Mesothelial cell of epicardium (in vitro differentiated cells): ENCODE measurements around the gene SDHAF4. TPM values are rescaled to one million over a fixed set of nuclear protein-coding genes. Genes with fewer than 3 reads are reported as not detected.

Source experiments
- DNase-seq, 2 experiments: peaks; one replicate each; pipeline ENCODE4 v3.0.0; 2021; ENCODE audit warnings: low spot score in 2 of 2; ENCODE audit not compliant: unreplicated experiment in 2 of 2
- H3K27ac Mint-ChIP-seq: 2 replicates; pipeline ENCODE4 v1.8.0; 2021; ENCODE audit warnings: mixed read lengths
- H3K27me3 Mint-ChIP-seq: 2 replicates; pipeline ENCODE4 v1.8.0; 2021; ENCODE audit warnings: low read depth, mixed read lengths
- H3K36me3 Mint-ChIP-seq: 2 replicates; pipeline ENCODE4 v1.8.0; 2021; ENCODE audit warnings: mixed read lengths
- H3K4me1 Mint-ChIP-seq: 2 replicates; pipeline ENCODE4 v1.8.0; 2021; ENCODE audit warnings: mixed read lengths
- H3K4me3 Mint-ChIP-seq: 2 replicates; pipeline ENCODE4 v1.8.0; 2021; ENCODE audit warnings: mild to moderate bottlenecking, moderate library complexity, mixed read lengths
- H3K9me3 Mint-ChIP-seq: 2 replicates; pipeline ENCODE4 v1.8.0; 2021; ENCODE audit warnings: mixed read lengths
- total RNA-seq: library from RNA; stranded (reverse); gene quantifications from 3 replicates; pipeline ENCODE4 v1.2.1, GENCODE V29; 2021
- TF ChIP-seq, protein P1 (sequence below): fragments of 200-600 bp; sonication (generic); IDR thresholded peaks from one replicate; pipeline ENCODE4 v1.5.0; 2021; ENCODE audit warnings: antibody characterized with exemption; ENCODE audit not compliant: unreplicated experiment

SDHAF4 gene
- total RNA-seq, 1 donor from 2014 or later: 16.6 TPM

DNA sequence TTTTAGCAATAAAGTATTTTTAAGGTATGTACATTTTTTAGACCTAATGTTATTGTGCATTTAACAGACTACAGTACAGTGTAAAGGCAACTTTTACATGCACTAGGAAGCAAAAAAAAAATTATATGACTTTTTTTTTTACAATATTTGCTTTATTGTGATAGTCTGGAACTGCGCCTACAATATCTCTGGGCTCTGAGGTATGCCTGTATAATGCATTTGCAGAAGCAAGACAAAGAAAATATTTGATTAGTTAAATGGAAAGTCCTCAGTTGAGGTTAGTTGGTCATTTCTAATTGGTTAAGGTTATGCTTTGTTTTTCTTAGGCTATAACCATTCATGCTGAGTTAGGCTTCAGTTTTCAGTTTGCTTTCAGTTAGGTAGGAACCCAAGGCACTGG, 54.0 kb downstream of the SDHAF4 start:
- no peak overlapping the region for H3K27ac Mint-ChIP-seq
- TF ChIP-seq, protein P1, sequence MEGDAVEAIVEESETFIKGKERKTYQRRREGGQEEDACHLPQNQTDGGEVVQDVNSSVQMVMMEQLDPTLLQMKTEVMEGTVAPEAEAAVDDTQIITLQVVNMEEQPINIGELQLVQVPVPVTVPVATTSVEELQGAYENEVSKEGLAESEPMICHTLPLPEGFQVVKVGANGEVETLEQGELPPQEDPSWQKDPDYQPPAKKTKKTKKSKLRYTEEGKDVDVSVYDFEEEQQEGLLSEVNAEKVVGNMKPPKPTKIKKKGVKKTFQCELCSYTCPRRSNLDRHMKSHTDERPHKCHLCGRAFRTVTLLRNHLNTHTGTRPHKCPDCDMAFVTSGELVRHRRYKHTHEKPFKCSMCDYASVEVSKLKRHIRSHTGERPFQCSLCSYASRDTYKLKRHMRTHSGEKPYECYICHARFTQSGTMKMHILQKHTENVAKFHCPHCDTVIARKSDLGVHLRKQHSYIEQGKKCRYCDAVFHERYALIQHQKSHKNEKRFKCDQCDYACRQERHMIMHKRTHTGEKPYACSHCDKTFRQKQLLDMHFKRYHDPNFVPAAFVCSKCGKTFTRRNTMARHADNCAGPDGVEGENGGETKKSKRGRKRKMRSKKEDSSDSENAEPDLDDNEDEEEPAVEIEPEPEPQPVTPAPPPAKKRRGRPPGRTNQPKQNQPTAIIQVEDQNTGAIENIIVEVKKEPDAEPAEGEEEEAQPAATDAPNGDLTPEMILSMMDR: no peak
- H3K36me3 Mint-ChIP-seq: no peaks in the 10 kb centered on the region
- DNase-seq: no peak
- no peaks in the 10 kb centered on the region for H3K4me1 Mint-ChIP-seq
- H3K4me3 Mint-ChIP-seq: no peak overlapping the region
- no peaks in the 10 kb centered on the region for H3K9me3 Mint-ChIP-seq
- peaks cover 2% of the 10 kb centered on the region for H3K27me3 Mint-ChIP-seq

DNA sequence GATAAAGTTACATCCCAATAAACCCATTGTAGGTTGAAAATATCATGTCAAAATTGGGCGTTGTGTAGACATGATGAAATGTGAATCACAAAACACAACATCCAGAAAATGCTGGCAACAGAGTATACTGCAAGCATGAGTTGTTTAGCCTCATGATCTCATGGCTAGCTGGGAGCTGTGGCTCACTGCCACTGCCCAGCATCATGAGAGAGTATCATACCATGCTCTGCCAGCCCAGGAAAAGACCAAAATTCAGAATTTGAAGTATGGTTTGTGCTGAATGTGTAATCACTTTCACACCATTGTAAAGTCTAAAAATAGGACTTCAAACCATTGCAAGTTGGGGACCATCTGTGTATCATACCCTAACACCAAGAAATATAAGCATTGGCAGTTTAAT, 55.7 kb downstream of the SDHAF4 start:
- Mint-ChIP-seq H3K36me3 (no peaks in the 10 kb centered on the region), H3K4me3 (no peak overlapping the region), H3K27ac (no peak overlapping the region), H3K9me3 (no peaks in the 10 kb centered on the region), H3K4me1 (no peaks in the 10 kb centered on the region), H3K27me3 (no peaks in the 10 kb centered on the region)
- DNase-seq: no peak
- TF ChIP-seq, protein P1: no peak

DNA sequence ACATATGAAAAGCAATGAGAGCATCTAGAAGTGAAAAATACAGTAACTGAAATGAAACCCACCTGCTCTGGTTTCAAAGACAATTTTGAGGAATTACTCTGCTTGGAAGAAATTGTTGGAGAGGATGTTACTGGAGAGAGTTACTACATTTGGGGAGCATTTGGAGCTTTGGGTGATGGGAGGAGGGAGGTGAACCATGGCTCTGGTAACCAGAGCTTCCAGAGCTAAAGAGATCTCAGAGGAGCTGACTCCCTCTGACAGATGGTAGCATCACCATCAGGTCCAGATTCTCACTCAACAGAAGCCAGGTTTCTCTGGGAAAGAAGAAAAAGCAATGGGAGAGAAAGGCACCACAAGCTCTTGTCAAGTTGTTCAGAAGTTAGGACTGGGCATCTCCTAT, 58.7 kb downstream of the SDHAF4 start:
- Mint-ChIP-seq H3K27me3 (no peaks in the 10 kb centered on the region), H3K4me3 (no peak overlapping the region), H3K9me3 (no peaks in the 10 kb centered on the region), H3K4me1 (no peaks in the 10 kb centered on the region), H3K36me3 (no peaks in the 10 kb centered on the region), H3K27ac (no peak overlapping the region)
- TF ChIP-seq, protein P1: no peak
- no peak for DNase-seq

DNA sequence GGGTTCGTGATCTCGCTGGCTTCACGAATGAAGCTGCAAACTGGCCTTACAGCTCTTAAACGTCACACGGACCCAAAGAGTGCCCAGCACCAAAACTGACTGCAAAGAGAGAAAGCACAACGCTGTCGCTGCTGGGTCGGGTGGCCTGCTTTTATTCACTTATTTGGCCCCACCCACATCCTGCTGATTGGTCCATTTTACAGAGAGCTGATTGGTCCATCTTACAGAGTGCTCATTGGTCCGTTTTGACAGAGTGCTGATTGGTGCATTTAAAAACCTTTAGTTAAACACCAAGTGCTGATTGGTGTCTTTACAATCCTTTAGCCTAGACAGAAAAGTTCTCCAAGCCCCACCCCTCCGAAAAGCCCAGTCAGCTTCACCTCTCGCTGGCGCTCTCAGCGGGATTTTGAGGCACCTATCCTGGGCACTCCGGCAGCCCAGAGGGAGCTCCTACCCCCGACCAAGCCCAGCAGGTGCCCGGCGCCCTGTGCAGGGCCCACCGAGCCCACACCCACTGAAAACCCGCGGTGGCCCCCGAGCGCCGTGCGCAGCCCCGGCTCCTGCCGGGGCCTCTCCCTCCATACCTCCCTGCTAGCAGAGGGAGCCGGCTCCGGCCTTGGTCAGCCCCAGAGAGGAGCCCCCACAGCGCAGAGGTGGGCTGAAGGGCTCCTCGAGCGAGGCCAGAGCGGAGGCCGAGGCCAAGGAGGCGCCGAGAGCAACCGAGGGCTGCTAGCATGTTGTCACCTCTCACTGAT, 60.9 kb downstream of the SDHAF4 start:
- Mint-ChIP-seq H3K27ac (no peak overlapping the region), H3K4me1 (no peaks in the 10 kb centered on the region), H3K9me3 (no peaks in the 10 kb centered on the region), H3K4me3 (no peak overlapping the region), H3K27me3 (no peaks in the 10 kb centered on the region), H3K36me3 (no peaks in the 10 kb centered on the region)
- DNase-seq: no peak
- TF ChIP-seq, protein P1: no peak

DNA sequence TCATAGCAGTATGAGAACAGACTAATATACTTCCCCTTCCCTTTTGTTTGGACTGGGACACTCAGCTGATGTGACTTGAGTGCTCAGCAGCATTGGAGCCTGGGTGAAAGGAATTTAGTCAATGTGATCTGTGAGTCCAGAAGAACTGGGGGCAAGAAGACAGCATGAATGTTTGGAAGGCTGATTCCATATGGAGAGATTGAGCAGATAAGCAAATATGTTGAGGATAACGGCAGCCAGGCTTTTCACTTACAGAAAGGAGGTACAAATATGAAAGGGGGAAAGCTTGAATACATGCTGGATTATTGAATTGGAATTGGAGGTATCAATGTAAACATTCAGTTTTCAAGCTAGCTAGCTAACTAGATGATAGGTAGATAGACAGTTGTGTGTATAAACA, 63.2 kb downstream of the SDHAF4 start:
- no peaks in the 10 kb centered on the region for H3K9me3 Mint-ChIP-seq
- no peak overlapping the region for H3K27ac Mint-ChIP-seq
- H3K4me3 Mint-ChIP-seq: no peak overlapping the region
- no peak for DNase-seq
- TF ChIP-seq, protein P1: no peak
- no peaks in the 10 kb centered on the region for H3K4me1 Mint-ChIP-seq
- H3K27me3 Mint-ChIP-seq: no peaks in the 10 kb centered on the region
- no peaks in the 10 kb centered on the region for H3K36me3 Mint-ChIP-seq
